ENCODE results near the gene PTPN9. TPM values are rescaled to one million over a fixed set of nuclear protein-coding genes. Genes with fewer than 3 reads are reported as not detected.

Gene PTPN9
- total RNA-seq, 1 experiment from 2014 or later = 42.2 TPM

- DNase-seq = no peak
- H2BK15ac ChIP-seq (ENCODE audit: low read depth, low read length) = no peak overlapping the region
- no CpG with 5 or more reads among the region's 45 CpGs for WGBS (ENCODE audit: extremely low coverage, insufficient read length, low lambda C conversion rate)
- H3K36me3 Mint-ChIP-seq (ENCODE audit: insufficient read depth in 1 of 3, low read depth in 3 of 3) = peaks cover 3 to 9% (median 3%) of the 10 kb centered on the region in 3 experiments; a peak in 3 of 7 replicates
- no peaks in the 10 kb centered on the region; a peak in 1 of 5 replicates for H3K9me3 Mint-ChIP-seq
- no peaks in the 10 kb centered on the region for H3K9me3 ChIP-seq (ENCODE audit: control insufficient read depth, low read depth, low read length)
- H4K8ac ChIP-seq (replicated peaks; ENCODE audit: insufficient read length, low read depth, low read length) = no peak overlapping the region
- no peak overlapping the region for H3K27ac ChIP-seq (ENCODE audit: insufficient read length, low read depth, low read length)
- H3K14ac ChIP-seq (ENCODE audit: insufficient read depth, low read length) = peak overlapping the region; percentile 92
- no peak overlapping the region for H2BK20ac ChIP-seq (ENCODE audit: low read depth, low read length, poor library complexity, severe bottlenecking)
- no peak overlapping the region for H3K56ac ChIP-seq (ENCODE audit: insufficient read length, low read depth, low read length)
- H2BK12ac ChIP-seq (ENCODE audit: insufficient read length, low read depth, low read length) = peak overlapping the region; percentile 47
- no peak overlapping the region for H2AFZ ChIP-seq (ENCODE audit: low read length)
- no peaks in the 10 kb centered on the region for H4K20me1 ChIP-seq (ENCODE audit: control insufficient read depth, insufficient read depth, insufficient read length)
- peak overlapping the region; percentile 95 for H3K18ac ChIP-seq (ENCODE audit: insufficient read length, low read depth, low read length)
- no peak overlapping the region for H4K91ac ChIP-seq (ENCODE audit: insufficient read length, low read depth, low read length)
- no peaks in the 10 kb centered on the region for H3K4me1 ChIP-seq (ENCODE audit: insufficient read depth, low read length)
- no peak overlapping the region for H3K23ac ChIP-seq (ENCODE audit: insufficient read length, low read depth, low read length)
- no peak overlapping the region for H4K5ac ChIP-seq (ENCODE audit: insufficient read length, low read depth, low read length)
- H2BK5ac ChIP-seq (ENCODE audit: insufficient read length, low read length) = no peak overlapping the region
- no peak overlapping the region for H3T11ph ChIP-seq (ENCODE audit: low read length)
- no peak overlapping the region for H2AK5ac ChIP-seq (ENCODE audit: insufficient read length, low read length)
- H3K27me3 Mint-ChIP-seq (ENCODE audit: low read depth) = peaks cover 4% of the 10 kb centered on the region
- H3K23me2 ChIP-seq (ENCODE audit: insufficient read length, low read depth, low read length, poor library complexity, severe bottlenecking) = peaks cover 22% of the 10 kb centered on the region
- peak overlapping the region; percentile 35 for H3K4me2 ChIP-seq (ENCODE audit: insufficient read depth, insufficient read length, low read length)
- H3K4ac ChIP-seq (ENCODE audit: low read depth, low read length) = no peak overlapping the region; the same call in 1 of the 2 replicates
- H3K79me1 ChIP-seq (ENCODE audit: insufficient read depth, low read depth, low read length, poor library complexity, severe bottlenecking) = peaks cover 3% of the 10 kb centered on the region
- H3K4me3 Mint-ChIP-seq = peak overlapping the region; percentile 89 to 95
- H3K9ac ChIP-seq (ENCODE audit: extremely low read depth, insufficient read length, low read length) = peak overlapping the region; percentile 81
- peak overlapping the region; percentile 87 to 96 (median 90); a peak in 3 of 7 replicates for H3K27ac Mint-ChIP-seq
- peaks cover 30% of the 10 kb centered on the region; the same call in 1 of the 2 replicates for H3K79me2 ChIP-seq (ENCODE audit: insufficient read depth, low read length)
- no peak for TF ChIP-seq CTCF (conservative IDR thresholded peaks at IDR 0.05)
- no peaks in the 10 kb centered on the region for H3K27me3 ChIP-seq (ENCODE audit: insufficient read depth, low read length)
- H2BK120ac ChIP-seq (ENCODE audit: low read depth, low read length, poor library complexity, severe bottlenecking) = no peak overlapping the region
- peaks cover 16 to 24% of the 10 kb centered on the region in 2 experiments for H3K4me1 Mint-ChIP-seq
Observed at GRCh38 chr15:75451202-75451673, 127.9 kb downstream of the PTPN9 start.

All from H9 (cell line).